A549 (cell line): ENCODE results near the gene C20orf96. TPM values are rescaled to one million over a fixed set of nuclear protein-coding genes. Genes with fewer than 3 reads are reported as not detected.

Experiments
- ATAC-seq, 2 experiments: fragments of 200-7000 bp in 1 of 2; fragments of >200 bp in 1 of 2; cut with Nextera tagmentation in 1 of 2; cut with Tn5 transposase in 1 of 2; 3 replicates each; pipeline versions ENCODE4 v1.8.0 to v1.9.1; 2018 to 2020; ENCODE audit warnings: mild to moderate bottlenecking in 1 of 2, moderate library complexity in 1 of 2
- CTCF ChIA-PET: fragments of 300-600 bp; sonication (Branson Sonifier 250); formaldehyde crosslinking; extraction: SDS; loops from one replicate; lab custom pipeline; 2021; ENCODE audit warnings: antibody characterized with exemption, inconsistent platforms; lab: Yijun Ruan, JAX
- POLR2A ChIA-PET: fragments of 350-600 bp; formaldehyde crosslinking; extraction: SDS; loops from one replicate; lab custom pipeline; 2021; ENCODE audit warnings: antibody characterized with exemption, inconsistent platforms; lab: Yijun Ruan, JAX
- DNase-seq, 2 experiments: peaks; one replicate each; pipeline versions ENCODE4 v3.0.0 to v3.0.0-alpha.2; 2011 to 2016; ENCODE audit warnings: low read depth in 1 of 2, low spot score in 1 of 2
- FAIRE-seq: peaks from 2 replicates; lab custom pipeline; 2011; peaks lifted over from hg19 to GRCh38; lab: Jason Lieb, UNC
- H3K27ac ChIP-seq, 2 experiments: fragments of >200 bp; sonication (Bioruptor Twin); formaldehyde crosslinking; 3 replicates each; pipeline ENCODE4 v1.5.1; 2016 to 2017
- H3K4me1 ChIP-seq: fragments of >200 bp; sonication (Bioruptor Twin); formaldehyde crosslinking; 3 replicates; pipeline ENCODE4 v1.6.1; 2016
- H3K4me2 ChIP-seq: fragments of >200 bp; sonication (Bioruptor Twin); formaldehyde crosslinking; 3 replicates; pipeline ENCODE4 v1.6.1; 2016
- H3K4me3 ChIP-seq: fragments of >200 bp; sonication (Bioruptor Twin); formaldehyde crosslinking; 3 replicates; pipeline ENCODE4 v1.5.1; 2016
- H3K9me3 ChIP-seq: fragments of >200 bp; sonication (Bioruptor Twin); formaldehyde crosslinking; 3 replicates; pipeline ENCODE4 v1.6.1; 2016
- BHLHE40 ChIP-seq: IDR thresholded peaks from 2 replicates; pipeline ENCODE4 v1.6.1; 2012; ENCODE audit warnings: low read depth, low read length, inconsistent platforms
- CBX2 ChIP-seq: fragments of 200-600 bp; sonication (generic); IDR thresholded peaks from 2 replicates; pipeline ENCODE4 v1.6.1; 2016; ENCODE audit warnings: low read depth, mild to moderate bottlenecking, borderline replicate concordance
- CEBPB ChIP-seq, 2 experiments: fragments of >200 bp in 1 of 2; sonication (Bioruptor Twin) in 1 of 2; formaldehyde crosslinking in 1 of 2; IDR thresholded peaks; 2 replicates each; pipeline ENCODE4 v1.6.1; 2012 to 2016
- CHD2 ChIP-seq: fragments of 150-350 bp; IDR thresholded peaks from 2 replicates; pipeline ENCODE4 v1.6.1; 2014; ENCODE audit warnings: low read length; ENCODE audit not compliant: partially characterized antibody
- CTCF ChIP-seq: fragments of >200 bp; sonication (Bioruptor Twin); formaldehyde crosslinking; IDR thresholded peaks from 3 replicates; pipeline ENCODE4 v1.5.1; 2016
- EHMT2 ChIP-seq: fragments of 200-600 bp; sonication (generic); IDR thresholded peaks from 2 replicates; pipeline ENCODE4 v1.6.1; 2016; ENCODE audit warnings: antibody characterized with exemption, low read depth, mild to moderate bottlenecking, moderate library complexity
- EP300 ChIP-seq, 2 experiments: fragments of >200 bp; sonication (Bioruptor Twin); formaldehyde crosslinking; IDR thresholded peaks; 2 replicates in 1 of 2; 3 replicates in 1 of 2; pipeline ENCODE4 v1.6.1; 2016 to 2017
- FOSB ChIP-seq: fragments of 250-450 bp; sonication (Bioruptor Pico); IDR thresholded peaks from 2 replicates; pipeline ENCODE4 v1.5.0; 2020; ENCODE audit warnings: mild to moderate bottlenecking, moderate library complexity
- HDAC2 ChIP-seq: fragments of 200-600 bp; sonication (generic); IDR thresholded peaks from 2 replicates; pipeline ENCODE4 v1.6.1; 2016
- HEYL ChIP-seq: fragments of 250-450 bp; sonication (Bioruptor Pico); IDR thresholded peaks from 2 replicates; pipeline ENCODE4 v1.8.0; 2021; ENCODE audit warnings: mild to moderate bottlenecking, moderate library complexity
- HOXB13 ChIP-seq: fragments of 250-450 bp; sonication (Bioruptor Pico); IDR thresholded peaks from 2 replicates; pipeline ENCODE4 v1.5.0; 2020; ENCODE audit warnings: low read depth, mild to moderate bottlenecking, moderate library complexity
- HOXB5 ChIP-seq: fragments of 250-450 bp; sonication (Bioruptor Pico); IDR thresholded peaks from 2 replicates; pipeline ENCODE4 v1.5.0; 2020; ENCODE audit warnings: mild to moderate bottlenecking, moderate library complexity
- KDM1A ChIP-seq: fragments of 200-600 bp; sonication (generic); IDR thresholded peaks from 2 replicates; pipeline ENCODE4 v1.6.1; 2016; ENCODE audit warnings: low read depth, mild to moderate bottlenecking
- KDM5A ChIP-seq: fragments of 200-600 bp; sonication (generic); IDR thresholded peaks from 2 replicates; pipeline ENCODE4 v1.6.1; 2016; ENCODE audit warnings: antibody characterized with exemption, mild to moderate bottlenecking
- MAFK ChIP-seq: fragments of 450-650 bp; IDR thresholded peaks from 2 replicates; pipeline ENCODE4 v1.6.1; 2014; ENCODE audit not compliant: partially characterized antibody
- MYC ChIP-seq: IDR thresholded peaks from 2 replicates; pipeline ENCODE4 v1.6.1; 2012; ENCODE audit warnings: mild to moderate bottlenecking, inconsistent platforms, low read length, improper control_type of control experiment, borderline replicate concordance
- NFE2L2 ChIP-seq: fragments of 150-350 bp; conservative IDR thresholded peaks from 2 replicates; pipeline ENCODE4 v1.6.1; 2014; ENCODE audit warnings: low read length
- NPAS2 ChIP-seq: fragments of 250-450 bp; sonication (Bioruptor Pico); IDR thresholded peaks from 2 replicates; pipeline ENCODE4 v1.8.0; 2022; ENCODE audit warnings: mild to moderate bottlenecking, moderate library complexity, borderline replicate concordance
- PBX3 ChIP-seq: IDR thresholded peaks from 2 replicates; pipeline ENCODE4 v1.6.1; 2012
- PHF8 ChIP-seq: fragments of 200-600 bp; sonication (generic); IDR thresholded peaks from 2 replicates; pipeline ENCODE4 v1.6.1; 2016; ENCODE audit warnings: low read depth, mild to moderate bottlenecking, antibody characterized with exemption, moderate library complexity, borderline replicate concordance
- POLR2A ChIP-seq: IDR thresholded peaks from 2 replicates; pipeline ENCODE4 v1.6.1; 2012; ENCODE audit warnings: mild to moderate bottlenecking, low read length
- RAD21 ChIP-seq, 2 experiments: fragments of >200 bp in 1 of 2; sonication (Bioruptor Twin) in 1 of 2; formaldehyde crosslinking in 1 of 2; IDR thresholded peaks in 1 of 2; conservative IDR thresholded peaks in 1 of 2; 2 replicates in 1 of 2; 3 replicates in 1 of 2; pipeline ENCODE4 v1.6.1; 2012 to 2018; ENCODE audit warnings: inconsistent platforms in 1 of 2
- RARB ChIP-seq: fragments of 250-450 bp; sonication (Bioruptor Pico); IDR thresholded peaks from 2 replicates; pipeline ENCODE4 v1.8.0; 2021; ENCODE audit warnings: mild to moderate bottlenecking, moderate library complexity
- RFX5 ChIP-seq: fragments of 450-650 bp; IDR thresholded peaks from 2 replicates; pipeline ENCODE4 v1.7.1; 2014; ENCODE audit warnings: antibody characterized with exemption, mild to moderate bottlenecking, moderate library complexity
- RNF2 ChIP-seq: fragments of 200-600 bp; sonication (generic); IDR thresholded peaks from 2 replicates; pipeline ENCODE4 v1.6.1; 2016; ENCODE audit warnings: low read depth, mild to moderate bottlenecking, antibody characterized with exemption, moderate library complexity, borderline replicate concordance
- SREBF2 ChIP-seq: fragments of 450-650 bp; IDR thresholded peaks from 2 replicates; pipeline ENCODE4 v1.6.1; 2014; ENCODE audit warnings: mild to moderate bottlenecking, moderate library complexity
- ZNF302 ChIP-seq: fragments of 250-450 bp; sonication (Bioruptor Pico); IDR thresholded peaks from 2 replicates; pipeline ENCODE4 v1.9.0; 2021; ENCODE audit warnings: inconsistent platforms, mild to moderate bottlenecking, moderate library complexity
- ZSCAN20 ChIP-seq: fragments of 250-450 bp; sonication (Bioruptor Pico); IDR thresholded peaks from 2 replicates; pipeline ENCODE4 v1.8.0; 2022; ENCODE audit warnings: mild to moderate bottlenecking, moderate library complexity
- WGBS: methylation state at CpG from one replicate; pipeline ENCODE4 v1.1.6; 2017; ENCODE audit errors: missing lambda C conversion rate; 5-methylcytosine and 5-hydroxymethylcytosine counted together
- polyA plus RNA-seq, 4 experiments: library from polyadenylated mRNA; depleted of rRNA in 3 of 4; stranded (reverse); fragments of >200 nt; fragmentation: RNase III in 1 of 4; extraction: RNeasy Plus Mini Kit Qiagen cat#74134 plus additional on column Dnase treatment in 1 of 4; gene quantifications; 2 replicates in 3 of 4; 3 replicates in 1 of 4; pipeline ENCODE4 v1.2.3, GENCODE V29; 2011 to 2017
- TF ChIP-seq, protein P1 (sequence below): fragments of 250-450 bp; sonication (Bioruptor Pico); IDR thresholded peaks from 2 replicates; pipeline ENCODE4 v1.5.0; 2020; ENCODE audit warnings: low read depth, mild to moderate bottlenecking, moderate library complexity
- TF ChIP-seq, protein P2 (sequence below): fragments of 250-450 bp; sonication (Bioruptor Pico); IDR thresholded peaks from 2 replicates; pipeline ENCODE4 v1.5.0; 2021; ENCODE audit warnings: mild to moderate bottlenecking, moderate library complexity, borderline replicate concordance
- TF ChIP-seq, protein P3 (sequence below): fragments of 450-650 bp; IDR thresholded peaks from 2 replicates; pipeline ENCODE4 v1.6.1; 2014; ENCODE audit warnings: antibody characterized with exemption
- TF ChIP-seq, protein P4 (sequence below): IDR thresholded peaks from 2 replicates; pipeline ENCODE4 v1.6.1; 2012

The C20orf96 gene
- polyA plus RNA-seq, 2 of the 4 experiments (the other 2 are of a cell fraction) = 20.9 to 23.9 TPM

DNA sequence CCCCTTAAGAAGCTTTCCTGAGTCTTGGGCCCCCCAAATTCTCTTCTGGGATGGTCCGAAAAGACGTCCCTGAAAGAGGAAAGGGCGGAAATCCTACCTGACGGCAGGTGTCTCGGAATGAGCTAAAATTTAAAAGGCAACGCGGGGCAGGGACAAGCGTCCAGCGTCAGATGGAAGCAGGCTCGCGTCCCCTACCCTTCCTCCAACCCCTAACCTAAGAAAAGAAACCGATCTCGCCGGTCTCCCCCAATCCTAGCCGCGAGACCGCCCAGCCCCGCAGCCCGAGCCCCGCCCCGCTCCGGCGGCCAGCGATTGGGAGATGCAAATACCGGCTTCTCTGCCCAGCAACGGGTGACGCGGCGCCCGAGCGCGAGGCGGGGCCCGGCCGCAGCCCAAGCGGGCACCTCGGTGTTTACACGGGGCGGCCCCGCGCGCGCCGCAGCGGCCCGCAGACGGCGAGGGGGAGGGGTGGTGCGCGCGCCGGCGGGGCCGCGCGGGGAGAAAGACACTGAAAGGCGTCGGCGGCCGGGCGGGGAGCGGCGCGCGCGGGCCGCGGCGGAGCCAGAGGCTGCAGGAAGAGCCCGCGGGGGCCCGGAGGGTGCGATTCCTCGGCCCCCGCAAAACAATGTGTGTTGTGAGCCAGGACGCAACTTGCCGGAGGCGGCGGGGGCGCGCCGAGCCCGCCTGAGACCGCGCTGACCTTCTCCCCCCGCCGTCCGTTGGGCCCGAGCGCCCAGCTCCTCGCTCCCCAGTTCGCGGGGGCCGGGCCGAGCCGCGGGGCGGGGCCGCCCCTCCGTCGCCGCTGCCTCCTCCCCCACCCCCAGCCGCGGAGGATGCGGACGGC is 34.7 kb upstream of the C20orf96 start, which contains the start of gene SOX12:
TSS of gene SOX12 (plus strand) at position 508 of the 844 bp plus-strand sequence. CDS start 373 bp downstream, outside the sequence.
- under 1% methylated on average over 64 of the region's 106 CpGs for WGBS
- H3K4me3 ChIP-seq = peak within 1 kb of the TSS; percentile 95
- H3K4me1 ChIP-seq = peaks cover 37% of the 10 kb centered on the region
- no peak for FAIRE-seq
- peak within 1 kb of the TSS; percentile 95 to 99 for H3K27ac ChIP-seq
- H3K4me2 ChIP-seq = peak within 1 kb of the TSS; percentile 74
- peak; percentile 49 to 79 for ATAC-seq
- peak; percentile 94 to 97 for DNase-seq
- ChIA-PET POLR2A (interaction anchor here (0.7 to 3.8 kb wide), 8 partner anchors 13 to 135 kb away, joined by 3 to 69 read pairs (median 4); partner anchors contain the start of genes NRSN2, TRIB3 and ZCCHC3), CTCF (interaction anchor here (1.2 to 2.5 kb wide), 7 partner anchors 11 to 66 kb away, joined by 3 to 9 read pairs (median 6); no protein-coding TSS in a partner anchor)
- no peaks in the 10 kb centered on the region for H3K9me3 ChIP-seq
- TF ChIP-seq EHMT2 = no peak
- no peak for TF ChIP-seq CEBPB (IDR thresholded peaks at IDR 0.05)
- no peak for TF ChIP-seq CHD2
- no peak for TF ChIP-seq CBX2
- TF ChIP-seq RNF2 = no peak
- 0 out of 2 replicates have a peak, but pooled peaks have one; percentile 31 for TF ChIP-seq HOXB13 (CRISPR knock-in tag)
- no peak for TF ChIP-seq BHLHE40
- TF ChIP-seq, protein P1, sequence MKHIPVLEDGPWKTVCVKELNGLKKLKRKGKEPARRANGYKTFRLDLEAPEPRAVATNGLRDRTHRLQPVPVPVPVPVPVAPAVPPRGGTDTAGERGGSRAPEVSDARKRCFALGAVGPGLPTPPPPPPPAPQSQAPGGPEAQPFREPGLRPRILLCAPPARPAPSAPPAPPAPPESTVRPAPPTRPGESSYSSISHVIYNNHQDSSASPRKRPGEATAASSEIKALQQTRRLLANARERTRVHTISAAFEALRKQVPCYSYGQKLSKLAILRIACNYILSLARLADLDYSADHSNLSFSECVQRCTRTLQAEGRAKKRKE (CRISPR knock-in tag) = no peak; the same call in 1 of the 2 replicates
- no peak for TF ChIP-seq RARB (CRISPR knock-in tag)
- peak; percentile 100 for TF ChIP-seq RFX5
- peak; percentile 87; the same call in 1 of the 2 replicates for TF ChIP-seq PHF8
- no peak for TF ChIP-seq HEYL (CRISPR knock-in tag)
- TF ChIP-seq EP300 (IDR thresholded peaks at IDR 0.05) = 0 out of 5 replicates have a peak, but pooled peaks of 1 of the 2 experiments have one; percentile 50
- TF ChIP-seq, protein P2, sequence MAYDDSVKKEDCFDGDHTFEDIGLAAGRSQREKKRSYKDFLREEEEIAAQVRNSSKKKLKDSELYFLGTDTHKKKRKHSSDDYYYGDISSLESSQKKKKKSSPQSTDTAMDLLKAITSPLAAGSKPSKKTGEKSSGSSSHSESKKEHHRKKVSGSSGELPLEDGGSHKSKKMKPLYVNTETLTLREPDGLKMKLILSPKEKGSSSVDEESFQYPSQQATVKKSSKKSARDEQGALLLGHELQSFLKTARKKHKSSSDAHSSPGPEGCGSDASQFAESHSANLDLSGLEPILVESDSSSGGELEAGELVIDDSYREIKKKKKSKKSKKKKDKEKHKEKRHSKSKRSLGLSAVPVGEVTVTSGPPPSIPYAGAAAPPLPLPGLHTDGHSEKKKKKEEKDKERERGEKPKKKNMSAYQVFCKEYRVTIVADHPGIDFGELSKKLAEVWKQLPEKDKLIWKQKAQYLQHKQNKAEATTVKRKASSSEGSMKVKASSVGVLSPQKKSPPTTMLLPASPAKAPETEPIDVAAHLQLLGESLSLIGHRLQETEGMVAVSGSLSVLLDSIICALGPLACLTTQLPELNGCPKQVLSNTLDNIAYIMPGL = no peak
- TF ChIP-seq ZSCAN20 (CRISPR knock-in tag) = no peak; the same call in 1 of the 2 replicates
- TF ChIP-seq, protein P3, sequence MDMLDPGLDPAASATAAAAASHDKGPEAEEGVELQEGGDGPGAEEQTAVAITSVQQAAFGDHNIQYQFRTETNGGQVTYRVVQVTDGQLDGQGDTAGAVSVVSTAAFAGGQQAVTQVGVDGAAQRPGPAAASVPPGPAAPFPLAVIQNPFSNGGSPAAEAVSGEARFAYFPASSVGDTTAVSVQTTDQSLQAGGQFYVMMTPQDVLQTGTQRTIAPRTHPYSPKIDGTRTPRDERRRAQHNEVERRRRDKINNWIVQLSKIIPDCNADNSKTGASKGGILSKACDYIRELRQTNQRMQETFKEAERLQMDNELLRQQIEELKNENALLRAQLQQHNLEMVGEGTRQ = no peak
- no peak; the same call in 1 of the 2 replicates for TF ChIP-seq MYC
- no peak for TF ChIP-seq FOSB (CRISPR knock-in tag)
- TF ChIP-seq, protein P4, sequence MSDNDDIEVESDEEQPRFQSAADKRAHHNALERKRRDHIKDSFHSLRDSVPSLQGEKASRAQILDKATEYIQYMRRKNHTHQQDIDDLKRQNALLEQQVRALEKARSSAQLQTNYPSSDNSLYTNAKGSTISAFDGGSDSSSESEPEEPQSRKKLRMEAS = no peak; the same call in 1 of the 2 replicates
- TF ChIP-seq KDM5A = no peak
- TF ChIP-seq HOXB5 (CRISPR knock-in tag) = peak; percentile 73; the same call in 1 of the 2 replicates
- TF ChIP-seq PBX3 = peak; percentile 46; the same call in 1 of the 2 replicates
- TF ChIP-seq KDM1A = no peak
- TF ChIP-seq ZNF302 (CRISPR knock-in tag) = no peak
- no peak for TF ChIP-seq CTCF
- no peak for TF ChIP-seq SREBF2
- TF ChIP-seq HDAC2 = no peak
- no peak for TF ChIP-seq NFE2L2
- TF ChIP-seq POLR2A = peak; percentile 75
- no peak for TF ChIP-seq RAD21 (conservative IDR thresholded peaks at IDR 0.05 in 1 of 2, IDR thresholded peaks at IDR 0.05 in 1 of 2)
- TF ChIP-seq NPAS2 (CRISPR knock-in tag) = no peak
- no peak for TF ChIP-seq MAFK
